ENCODE data around the gene ATP5F1D.

- TF ChIP-seq ZBTB40 (IDR thresholded peaks at IDR 0.05) (no peak), ZBTB40 (CRISPR knock-in tag; IDR thresholded peaks at IDR 0.05) (no peak), CTCF (CRISPR knock-in tag; IDR thresholded peaks at IDR 0.05) (no peak)
Observed at GRCh38 chr19:1267477-1268225, 26.1 kb downstream of the ATP5F1D start.

Measured in HepG2 (cell line).